H1 (cell line): Measurements from ENCODE around the gene GPR25. TPM values are rescaled to one million over a fixed set of nuclear protein-coding genes. Genes with fewer than 3 reads are reported as not detected.

ENCODE experiments used
- CTCF ChIA-PET: fragments of 300-600 bp; sonication (Branson Sonifier 250); formaldehyde crosslinking; loops from one replicate; lab custom pipeline; 2021; ENCODE audit not compliant: partially characterized antibody; lab: Charles Lee
- POLR2A ChIA-PET: fragments of 300-600 bp; sonication (Branson Sonifier 250); formaldehyde crosslinking; loops from one replicate; lab custom pipeline; 2021; ENCODE audit warnings: inconsistent platforms; ENCODE audit not compliant: partially characterized antibody; lab: Charles Lee
- DNase-seq, 2 experiments: peaks; one replicate each; pipeline versions ENCODE4 v3.0.0 to v3.0.0-alpha.2; 2010 to 2022; ENCODE audit warnings: low spot score in 2 of 2, low read depth in 1 of 2, mixed read lengths in 1 of 2
- FAIRE-seq: peaks from 2 replicates; lab custom pipeline; 2011; peaks lifted over from hg19 to GRCh38; lab: Jason Lieb, UNC
- H2AFZ ChIP-seq: 2 replicates; pipeline ENCODE4 v1.8.1; 2012; ENCODE audit warnings: low read length, inconsistent platforms
- H2AK5ac ChIP-seq: 2 replicates; pipeline ENCODE4 v1.6.1; 2013; ENCODE audit warnings: low read depth, low read length
- H2BK120ac ChIP-seq: replicated peaks from 2 replicates; pipeline ENCODE3; 2013; ENCODE audit warnings: low read depth, low read length, inconsistent platforms
- H2BK12ac ChIP-seq: 2 replicates; pipeline ENCODE4 v1.6.1; 2013; ENCODE audit warnings: low read depth, low read length
- H2BK15ac ChIP-seq: 2 replicates; pipeline ENCODE4 v1.6.1; 2013; ENCODE audit warnings: low read length
- H2BK20ac ChIP-seq: 2 replicates; pipeline ENCODE4 v1.6.1; 2013; ENCODE audit warnings: low read length
- H2BK5ac ChIP-seq: 2 replicates; pipeline ENCODE4 v1.6.1; 2013; ENCODE audit warnings: low read depth, low read length
- H3K14ac ChIP-seq: 2 replicates; pipeline ENCODE4 v1.6.1; 2013; ENCODE audit warnings: inconsistent platforms; ENCODE audit not compliant: insufficient read length
- H3K18ac ChIP-seq: 2 replicates; pipeline ENCODE4 v1.6.1; 2013; ENCODE audit warnings: low read length; ENCODE audit errors: extremely low read depth
- H3K23ac ChIP-seq: 2 replicates; pipeline ENCODE4 v1.6.1; 2013; ENCODE audit warnings: inconsistent platforms; ENCODE audit not compliant: insufficient read length
- H3K23me2 ChIP-seq: 2 replicates; pipeline ENCODE4 v1.6.1; 2013; ENCODE audit warnings: low read depth, low read length
- H3K27ac ChIP-seq: 2 replicates; pipeline ENCODE4 v1.6.1; 2011; ENCODE audit warnings: low read depth, low read length, inconsistent platforms
- H3K27me3 ChIP-seq, 4 experiments: replicated peaks in 1 of 4; 1 replicate in 1 of 4; 2 replicates in 3 of 4; pipeline versions ENCODE4 v1.6.1 to v1.8.1; 2011 to 2013; ENCODE audit warnings: low read length in 3 of 4, mild to moderate bottlenecking in 3 of 4, inconsistent platforms in 2 of 4, mixed read lengths in 2 of 4, moderate library complexity in 1 of 4; ENCODE audit not compliant: control insufficient read depth in 3 of 4, insufficient read depth in 3 of 4; ENCODE audit errors: extremely low read depth in 1 of 4
- H3K36me3 ChIP-seq, 4 experiments: 2 replicates each; pipeline versions ENCODE4 v1.6.1 to v1.8.1; 2011 to 2013; ENCODE audit warnings: mild to moderate bottlenecking in 4 of 4, low read length in 3 of 4, moderate library complexity in 2 of 4, control low read depth in 1 of 4, inconsistent platforms in 1 of 4; ENCODE audit not compliant: insufficient read depth in 4 of 4, control insufficient read depth in 2 of 4
- H3K4ac ChIP-seq: replicated peaks from 2 replicates; pipeline ENCODE3; 2013; ENCODE audit warnings: low read length, low read depth, mixed read lengths, inconsistent platforms; ENCODE audit not compliant: insufficient read length
- H3K4me1 ChIP-seq, 4 experiments: replicated peaks in 1 of 4; 1 replicate in 1 of 4; 2 replicates in 3 of 4; pipeline versions ENCODE4 v1.6.1 to v1.8.1; 2011 to 2013; ENCODE audit warnings: low read length in 3 of 4, inconsistent platforms in 2 of 4, mixed read lengths in 1 of 4; ENCODE audit not compliant: insufficient read depth in 4 of 4, control insufficient read depth in 3 of 4
- H3K4me2 ChIP-seq, 2 experiments: 2 replicates each; pipeline versions ENCODE4 v1.6.1 to v1.8.1; 2011 to 2013; ENCODE audit warnings: low read depth in 2 of 2, low read length in 2 of 2, control low read depth in 1 of 2, inconsistent platforms in 1 of 2, mild to moderate bottlenecking in 1 of 2; ENCODE audit not compliant: insufficient read depth in 1 of 2
- H3K4me3 ChIP-seq, 4 experiments: fragments of 200-600, 300-600 bp in 1 of 4; sonication (generic), shearing (Covaris generic), sonication (Bioruptor Twin) in 1 of 4; 2 replicates each; pipeline versions ENCODE4 v1.5.1 to v1.8.1; 2011 to 2016; ENCODE audit warnings: low read length in 4 of 4, low read depth in 3 of 4, control low read depth in 2 of 4, inconsistent platforms in 2 of 4, mild to moderate bottlenecking in 2 of 4, mixed read lengths in 1 of 4, moderate library complexity in 1 of 4; ENCODE audit not compliant: insufficient read depth in 2 of 4; ENCODE audit errors: extremely low read depth in 1 of 4
- H3K56ac ChIP-seq: replicated peaks from 2 replicates; pipeline ENCODE3; 2013; ENCODE audit warnings: low read depth, mild to moderate bottlenecking, mixed read lengths, low read length, inconsistent platforms; ENCODE audit not compliant: insufficient read length
- H3K79me1 ChIP-seq: 2 replicates; pipeline ENCODE4 v1.6.1; 2013; ENCODE audit warnings: low read depth, low read length, control low read depth
- H3K79me2 ChIP-seq, 2 experiments: 2 replicates each; pipeline versions ENCODE4 v1.6.1 to v1.8.1; 2012 to 2013; ENCODE audit warnings: low read length in 2 of 2, mild to moderate bottlenecking in 2 of 2, inconsistent platforms in 1 of 2; ENCODE audit not compliant: insufficient read depth in 2 of 2, control insufficient read depth in 1 of 2
- H3K9ac ChIP-seq, 4 experiments: replicated peaks in 1 of 4; 1 replicate in 1 of 4; 2 replicates in 3 of 4; pipeline versions ENCODE4 v1.6.1 to v1.8.1; 2011 to 2013; ENCODE audit warnings: low read depth in 3 of 4, low read length in 3 of 4, control low read depth in 2 of 4, mild to moderate bottlenecking in 2 of 4, moderate library complexity in 2 of 4, inconsistent platforms in 1 of 4; ENCODE audit errors: extremely low read depth in 1 of 4
- H3K9me3 ChIP-seq, 2 experiments: 2 replicates each; pipeline versions ENCODE4 v1.6.1 to v1.8.1; 2012 to 2013; ENCODE audit warnings: mild to moderate bottlenecking in 2 of 2, moderate library complexity in 2 of 2, control low read depth in 1 of 2, inconsistent platforms in 1 of 2, low read depth in 1 of 2, low read length in 1 of 2, mixed read lengths in 1 of 2; ENCODE audit not compliant: insufficient read depth in 2 of 2
- H4K20me1 ChIP-seq, 2 experiments: replicated peaks in 1 of 2; 2 replicates each; pipeline versions ENCODE3 to v1.8.1; 2011 to 2013; ENCODE audit warnings: inconsistent platforms in 2 of 2, low read length in 2 of 2, mild to moderate bottlenecking in 1 of 2; ENCODE audit not compliant: insufficient read depth in 2 of 2, control insufficient read depth in 1 of 2
- H4K5ac ChIP-seq: 2 replicates; pipeline ENCODE4 v1.6.1; 2013; ENCODE audit warnings: low read length, low read depth, mixed read lengths, inconsistent platforms; ENCODE audit not compliant: insufficient read length
- H4K8ac ChIP-seq: 2 replicates; pipeline ENCODE4 v1.8.0; 2013; ENCODE audit warnings: mild to moderate bottlenecking, moderate library complexity, low read length, inconsistent platforms; ENCODE audit not compliant: insufficient read depth; ENCODE audit errors: extremely low read depth
- H4K91ac ChIP-seq: replicated peaks from 2 replicates; pipeline ENCODE3; 2013; ENCODE audit warnings: low read length, mixed read lengths, inconsistent platforms; ENCODE audit not compliant: insufficient read length
- EGR1 ChIP-seq: IDR thresholded peaks from 2 replicates; pipeline ENCODE4 v1.6.1; 2011; ENCODE audit warnings: low read depth, low read length, borderline replicate concordance
- HDAC6 ChIP-seq: IDR thresholded peaks from one replicate; pipeline ENCODE4 v1.7.1; 2012; ENCODE audit warnings: low read depth, mild to moderate bottlenecking, inconsistent platforms, low read length, moderate library complexity
- POLR2A ChIP-seq, 2 experiments: IDR thresholded peaks; 1 replicate in 1 of 2; 2 replicates in 1 of 2; pipeline ENCODE4 v1.6.1; 2011; ENCODE audit warnings: low read depth in 2 of 2, low read length in 2 of 2, mild to moderate bottlenecking in 2 of 2; ENCODE audit errors: control extremely low read depth in 1 of 2
- SIN3A ChIP-seq, 2 experiments: IDR thresholded peaks in 1 of 2; conservative IDR thresholded peaks in 1 of 2; 2 replicates each; pipeline ENCODE4 v1.6.1; 2011 to 2012; ENCODE audit warnings: low read length in 2 of 2, improper control_type of control experiment in 1 of 2, low read depth in 1 of 2, mild to moderate bottlenecking in 1 of 2
- TAF1 ChIP-seq: IDR thresholded peaks from 2 replicates; pipeline ENCODE4 v1.6.1; 2011; ENCODE audit warnings: mild to moderate bottlenecking, low read depth, low read length
- TBP ChIP-seq: IDR thresholded peaks from 2 replicates; pipeline ENCODE4 v1.6.1; 2011; ENCODE audit warnings: low read depth, low read length, improper control_type of control experiment
- WGBS, 2 experiments: shearing (Covaris generic) in 1 of 2; methylation state at CpG; one replicate each; pipeline versions ENCODE4 v1.1.6 to v1.1.7; 2013 to 2015; ENCODE audit warnings: low lambda C conversion rate in 2 of 2, mixed read lengths in 2 of 2, inconsistent platforms in 1 of 2, low coverage in 1 of 2, missing lambda C conversion rate in 1 of 2; ENCODE audit not compliant: insufficient replicate concordance in 2 of 2, insufficient coverage in 1 of 2, insufficient read length in 1 of 2; ENCODE audit errors: extremely low coverage in 1 of 2, missing lambda C conversion rate in 1 of 2; 5-methylcytosine and 5-hydroxymethylcytosine counted together
- polyA plus RNA-seq, 7 experiments: library from polyadenylated mRNA; depleted of rRNA in 3 of 7; stranded (reverse) in 5 of 7; unstranded in 2 of 7; fragments of >200 nt in 5 of 7; fragments of 200-250 nt in 2 of 7; gene quantifications; 1 replicate in 5 of 7; 2 replicates in 1 of 7; 4 replicates in 1 of 7; pipeline versions ENCODE4 v1.2.1 to v1.2.3, GENCODE V29; 2011 to 2013; ENCODE audit warnings: missing spikeins in 2 of 7, mixed read lengths in 2 of 7
- total RNA-seq: library from RNA; stranded (reverse); fragmentation: NEBNext Ultra II Directional; extraction: Animal tissue kit (Norgen Biotek cat#: 25700); gene quantifications from 2 replicates; pipeline ENCODE4 v1.2.1, GENCODE V29; 2021
- TF ChIP-seq, protein P1 (sequence below): IDR thresholded peaks from 2 replicates; pipeline ENCODE4 v1.6.1; 2011; ENCODE audit warnings: low read depth, mild to moderate bottlenecking, low read length; ENCODE audit not compliant: insufficient read depth

The GPR25 gene
- total and polyA plus RNA-seq, 2 of the 8 experiments (the other 6 are each of a cell fraction or from before 2014, with no cell fraction given): not detected

DNA sequence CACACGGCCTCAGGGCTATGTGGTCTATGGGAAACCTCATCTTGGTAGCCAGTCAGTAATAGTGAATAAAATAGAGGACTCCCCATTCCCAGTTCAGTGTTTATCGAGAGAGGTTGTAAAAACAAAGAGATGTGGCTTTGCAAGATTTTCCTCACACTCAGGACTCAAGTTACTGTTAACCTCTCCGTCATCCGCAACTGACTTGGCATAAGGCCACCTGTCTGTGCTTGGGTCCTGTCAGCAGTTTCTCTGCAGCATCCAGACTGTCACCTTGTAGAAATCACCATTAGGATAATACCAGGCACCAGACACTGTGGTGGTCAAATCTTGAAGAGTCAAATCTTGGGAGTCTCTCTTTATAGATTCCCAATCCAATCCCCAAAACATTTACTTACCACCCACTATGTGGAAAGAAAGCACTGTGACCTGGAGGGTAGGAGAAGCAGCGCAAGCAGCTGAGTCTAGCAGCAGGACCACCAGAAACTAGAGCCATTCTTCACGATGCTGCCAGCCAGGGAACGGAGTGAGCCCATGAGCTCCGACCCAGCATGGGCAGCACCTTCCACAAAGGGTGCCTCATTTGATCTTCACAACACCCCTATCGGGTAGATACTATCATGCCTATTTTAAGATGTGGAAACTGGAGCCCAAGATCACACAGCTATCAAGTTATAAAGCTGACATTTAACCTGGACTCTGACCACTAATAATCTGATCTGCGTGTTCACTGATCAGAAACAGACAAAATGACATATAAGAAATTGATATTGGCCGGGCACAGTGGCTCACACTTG, 5.6 kb upstream of the GPR25 start:
- H2AK5ac ChIP-seq: no peak overlapping the region
- H2BK5ac ChIP-seq: no peak overlapping the region; the same call in 1 of the 2 replicates
- no peaks in the 10 kb centered on the region for H3K9me3 ChIP-seq
- no peak overlapping the region for H3K23ac ChIP-seq
- no peaks in the 10 kb centered on the region for H3K4me1 ChIP-seq
- H3K36me3 ChIP-seq: peaks cover 0 to 6% (median 0%) of the 10 kb centered on the region in 4 experiments; a peak in 2 of 8 replicates
- no peak overlapping the region for H3K4ac ChIP-seq
- H4K8ac ChIP-seq: no peak overlapping the region
- H2BK120ac ChIP-seq: no peak overlapping the region
- H3K18ac ChIP-seq: no peak overlapping the region
- CTCF ChIA-PET: interaction anchor here (0.7 to 2.2 kb wide), 6 partner anchors 9 to 331 kb away, joined by 3 to 8 read pairs (median 4); no protein-coding TSS in a partner anchor
- no peak overlapping the region for H4K91ac ChIP-seq
- 77% methylated on average over 11 of the region's 11 CpGs; no CpG with 5 or more reads in 1 of the 2 experiments for WGBS, 2 experiments
- no peaks in the 10 kb centered on the region for H4K20me1 ChIP-seq
- H3K4me3 ChIP-seq: no peak overlapping the region
- FAIRE-seq: no peak
- H3K23me2 ChIP-seq: no peaks in the 10 kb centered on the region
- H3K27me3 ChIP-seq: no peaks in the 10 kb centered on the region
- H3K9ac ChIP-seq: no peak overlapping the region
- no peak overlapping the region for H3K56ac ChIP-seq
- H3K79me2 ChIP-seq: no peaks in the 10 kb centered on the region
- no peak overlapping the region for H2BK20ac ChIP-seq
- H2AFZ ChIP-seq: no peak overlapping the region
- 0 out of 2 replicates have a peak overlapping the region, but pooled peaks have one; percentile 23 for H2BK15ac ChIP-seq
- no peak overlapping the region for H3K4me2 ChIP-seq
- TF ChIP-seq TBP (no peak), TAF1 (no peak), POLR2A (IDR thresholded peaks at IDR 0.05; ENCODE audit: control extremely low read depth in 1 of 2, low read depth in 2 of 2, low read length in 2 of 2) (no peak), EGR1 (no peak), HDAC6 (no peak), SIN3A (conservative IDR thresholded peaks at IDR 0.05 in 1 of 2, IDR thresholded peaks at IDR 0.05 in 1 of 2; ENCODE audit: low read depth in 1 of 2, low read length in 2 of 2) (no peak)
- TF ChIP-seq, protein P1, sequence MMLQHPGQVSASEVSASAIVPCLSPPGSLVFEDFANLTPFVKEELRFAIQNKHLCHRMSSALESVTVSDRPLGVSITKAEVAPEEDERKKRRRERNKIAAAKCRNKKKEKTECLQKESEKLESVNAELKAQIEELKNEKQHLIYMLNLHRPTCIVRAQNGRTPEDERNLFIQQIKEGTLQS: no peak
- TF ChIP-seq, all 59 proteins: peak for 0
- Histone ChIP-seq H4K5ac (no peak overlapping the region), H3K14ac (no peak overlapping the region), H2BK12ac (no peak overlapping the region), H3K79me1 (no peaks in the 10 kb centered on the region), H3K27ac (no peak overlapping the region)
- POLR2A ChIA-PET: interaction anchor here (0.6 to 5.1 kb wide), 3 partner anchors 24 to 283 kb away, joined by 3 to 31 read pairs (median 3); no protein-coding TSS in a partner anchor
- peak in 1 of 2 experiments; percentile 44 for DNase-seq
